Aorta (tissue), 5 donors: Measurements from ENCODE around the gene COL4A6. TPM values are rescaled to one million over a fixed set of nuclear protein-coding genes. Genes with fewer than 3 reads are reported as not detected.

ENCODE experiments used
- ATAC-seq: fragments of 200-7000 bp; cut with Tn5 transposase; one replicate; pipeline ENCODE4 v1.9.1; 2022; ENCODE audit warnings: moderate library complexity; ENCODE audit not compliant: low FRiP score
- DNase-seq, 2 donors: peaks; one replicate each; pipeline ENCODE4 v3.0.0-alpha.2; 2020
- H3K27ac ChIP-seq, 2 donors: one replicate each; pipeline ENCODE4 v1.5.1; 2013; ENCODE audit warnings: low read length in 2 of 2, mild to moderate bottlenecking in 2 of 2, moderate library complexity in 2 of 2, control low read depth in 1 of 2, inconsistent platforms in 1 of 2, low read depth in 1 of 2
- H3K27me3 ChIP-seq, 2 donors: one replicate each; pipeline ENCODE4 v1.6.1; 2013; ENCODE audit warnings: control low read depth in 1 of 2, low read length in 1 of 2, mild to moderate bottlenecking in 1 of 2, moderate library complexity in 1 of 2; ENCODE audit not compliant: insufficient read depth in 2 of 2, control insufficient read depth in 1 of 2
- H3K36me3 ChIP-seq, 2 donors: one replicate each; pipeline ENCODE4 v1.6.1; 2013; ENCODE audit warnings: control low read depth in 1 of 2, low read length in 1 of 2, mild to moderate bottlenecking in 1 of 2; ENCODE audit not compliant: insufficient read depth in 2 of 2, control insufficient read depth in 1 of 2
- H3K4me1 ChIP-seq, 2 donors: one replicate each; pipeline ENCODE4 v1.6.1; 2013; ENCODE audit warnings: low read length in 2 of 2, control low read depth in 1 of 2, mild to moderate bottlenecking in 1 of 2, moderate library complexity in 1 of 2; ENCODE audit not compliant: insufficient read depth in 2 of 2, control insufficient read depth in 1 of 2
- H3K4me3 ChIP-seq, 2 donors: one replicate each; pipeline ENCODE4 v1.5.1; 2013; ENCODE audit warnings: low read length in 2 of 2, control low read depth in 1 of 2, mild to moderate bottlenecking in 1 of 2
- H3K9me3 ChIP-seq: one replicate; pipeline ENCODE4 v1.6.1; 2013; ENCODE audit warnings: mild to moderate bottlenecking, low read length; ENCODE audit not compliant: control insufficient read depth
- WGBS, 2 donors: extraction: QIAGEN DNeasy Blood & Tissue Kit; methylation state at CpG; one replicate each; pipeline ENCODE4 v1.1.7; 2013; 5-methylcytosine and 5-hydroxymethylcytosine counted together
- intact Hi-C, 2 donors: fragments of 100-400 bp; cut with DNase I; formaldehyde crosslinking; loops; one replicate each; pipeline versions ENCODE4 v1.14.2 to v1.15.0; 2022
- polyA plus RNA-seq, 2 donors: library from polyadenylated mRNA; stranded (reverse); fragments of 200-250 nt; gene quantifications; one replicate each; pipeline ENCODE4 v1.2.3, GENCODE V29; 2013
- total RNA-seq, 2 donors: library from RNA; stranded (reverse); fragmentation: NEBNext Ultra II Directional; extraction: Animal tissue kit (Norgen Biotek cat#: 25700); gene quantifications; one replicate each; pipeline ENCODE4 v1.2.1, GENCODE V29; 2021
- donor health status: healthy with polysubstance abuse.
- donor health status: Bipolar disorder and iron deficiency.
- donor health status: DM: no; HTN: no; CAD: no.
- donor health status: DM: no; HTN: no; CAD: no.
- donor health status: DM: yes; HTN: yes; CAD: no.

COL4A6 gene
- total and polyA plus RNA-seq, 4 donors, result 0.75 to 7.2 (median 1.8) TPM

GRCh38 chrX:108216405-108216804, 221.8 kb downstream of the COL4A6 start:
- Histone ChIP-seq H3K4me3 (no peak overlapping the region), H3K27ac (no peak overlapping the region), H3K27me3 (no peaks in the 10 kb centered on the region), H3K4me1 (no peaks in the 10 kb centered on the region), H3K9me3 (no peaks in the 10 kb centered on the region), H3K36me3 (no peaks in the 10 kb centered on the region)
- DNase-seq (no peak), ATAC-seq (peak; percentile 21)
- intact Hi-C loops, result no loop called here
- 73 to 82% methylated on average over 1 of the region's 1 CpG for WGBS, 2 donors

DNA sequence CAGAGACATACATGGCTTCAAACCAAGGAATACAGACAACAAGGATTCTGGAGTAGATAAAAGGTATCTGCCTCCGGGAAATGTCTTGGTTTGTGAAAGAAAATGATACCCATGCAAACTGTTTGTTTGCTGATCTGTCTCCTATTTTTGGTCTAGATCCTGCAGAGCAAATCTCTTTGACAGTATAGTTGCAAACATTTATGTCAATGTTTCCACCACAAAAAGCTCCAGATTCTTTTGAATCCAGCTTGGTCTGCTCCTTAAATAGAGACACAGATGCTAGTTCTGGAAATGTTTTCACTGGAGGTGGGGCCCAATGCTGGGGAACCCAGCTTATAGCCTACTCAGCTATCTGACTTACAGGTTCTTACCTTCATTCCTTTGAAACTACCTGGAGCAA, 226.9 kb downstream of the COL4A6 start:
- intact Hi-C loops, result no loop called here
- Histone ChIP-seq H3K27me3 (no peaks in the 10 kb centered on the region), H3K4me1 (no peaks in the 10 kb centered on the region), H3K36me3 (no peaks in the 10 kb centered on the region), H3K4me3 (no peak overlapping the region), H3K9me3 (no peaks in the 10 kb centered on the region), H3K27ac (no peak overlapping the region)
- no peak for ATAC-seq
- no peak for DNase-seq
- 31 to 42% methylated on average over 1 of the region's 1 CpG for WGBS, 2 donors

DNA sequence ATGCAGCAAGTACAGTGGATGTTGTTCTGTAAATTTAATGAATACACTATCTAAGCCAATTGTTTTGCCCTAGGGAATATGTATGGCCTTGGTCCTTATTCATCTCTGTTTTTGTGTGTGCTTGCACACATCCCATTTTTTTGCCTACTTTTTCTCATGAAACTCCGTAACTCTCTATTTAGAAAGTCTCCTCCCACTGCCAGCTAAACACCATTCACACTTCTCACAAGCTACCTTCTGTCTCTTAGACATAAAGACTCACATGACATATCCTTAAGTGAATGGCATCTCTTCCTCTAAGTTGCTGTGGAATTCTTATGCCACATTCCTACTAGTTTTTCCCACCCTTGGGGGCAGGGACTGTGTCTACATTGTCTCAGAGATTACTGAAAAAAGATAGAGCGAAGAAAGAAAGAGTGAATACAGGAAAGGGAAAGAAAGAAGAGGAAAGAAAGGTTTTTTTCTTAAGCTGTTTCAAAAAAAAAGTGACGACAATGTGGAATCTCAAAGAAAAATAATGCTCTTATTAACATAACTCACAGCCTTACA, 229.1 kb downstream of the COL4A6 start:
- H3K36me3 ChIP-seq, result no peaks in the 10 kb centered on the region
- DNase-seq (no peak), ATAC-seq (no peak)
- H3K27ac ChIP-seq, result no peak overlapping the region
- 40 to 48% methylated on average over 3 of the region's 3 CpGs for WGBS, 2 donors
- H3K4me3 ChIP-seq, result no peak overlapping the region
- H3K27me3 ChIP-seq, result no peaks in the 10 kb centered on the region
- intact Hi-C loops, result loop anchor here in 1 of 2 donors (10.0 kb wide), 2 partner anchors 64 to 1266 kb away; no protein-coding TSS in a partner anchor
- H3K9me3 ChIP-seq, result no peaks in the 10 kb centered on the region
- H3K4me1 ChIP-seq, result no peaks in the 10 kb centered on the region

DNA sequence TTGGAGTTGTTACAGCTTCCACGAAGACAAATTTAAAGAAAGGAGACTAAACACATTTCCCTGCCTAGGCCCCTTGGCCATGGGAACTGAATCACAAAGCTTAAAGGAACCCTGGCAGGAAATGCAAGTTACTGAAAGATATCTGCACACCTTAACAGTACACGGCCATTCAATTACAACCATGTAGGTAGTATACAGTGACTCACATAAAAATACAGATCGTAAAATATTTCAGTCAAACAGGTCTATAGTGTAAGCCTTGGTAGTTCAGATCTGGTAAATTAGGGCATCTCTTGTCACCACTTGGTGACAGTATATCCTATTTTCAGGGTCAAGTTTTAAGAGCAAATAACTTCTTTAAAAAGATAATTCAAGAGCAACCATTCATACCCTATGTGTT, 234.7 kb downstream of the COL4A6 start:
- intact Hi-C loops, result loop anchor here in 1 of 2 donors (10.0 kb wide), 2 partner anchors 59 to 1271 kb away; no protein-coding TSS in a partner anchor

DNA sequence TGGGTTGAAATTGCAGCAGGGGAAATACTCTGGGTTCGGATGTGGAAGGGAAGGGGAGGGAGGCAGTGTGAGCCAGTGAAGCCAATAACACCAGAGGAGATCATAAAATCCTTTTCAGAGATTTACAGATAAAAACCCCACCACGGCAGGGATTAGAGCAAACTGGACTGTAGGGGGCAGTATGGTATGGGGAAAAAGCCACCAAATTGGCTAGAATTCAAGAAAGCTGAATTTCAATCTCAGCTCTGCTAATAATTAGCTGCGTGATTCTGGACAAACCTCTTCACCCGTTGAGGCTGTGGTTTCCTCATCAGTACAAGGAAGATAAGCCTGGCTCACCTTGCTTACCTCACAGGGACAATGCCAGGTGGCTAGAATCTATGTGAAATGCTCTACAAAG, 238.5 kb downstream of the COL4A6 start:
- ATAC-seq (peak; percentile 68), DNase-seq (no peak)
- WGBS, 2 donors, result 1 to 5% methylated on average over 4 of the region's 4 CpGs
- no peak overlapping the region for H3K4me3 ChIP-seq
- H3K4me1 ChIP-seq, result no peaks in the 10 kb centered on the region
- H3K9me3 ChIP-seq, result no peaks in the 10 kb centered on the region
- H3K27me3 ChIP-seq, result peaks cover 0 to 4% of the 10 kb centered on the region in 2 donors
- no peaks in the 10 kb centered on the region for H3K36me3 ChIP-seq
- H3K27ac ChIP-seq, result no peak overlapping the region
- intact Hi-C loops, result loop anchor here in 1 of 2 donors (10.0 kb wide), 2 partner anchors 55 to 1275 kb away; no protein-coding TSS in a partner anchor

More for the DNA sequence above, 234.7 kb downstream of the COL4A6 start:
- Histone ChIP-seq H3K36me3 (no peaks in the 10 kb centered on the region), H3K4me3 (no peak overlapping the region), H3K4me1 (no peaks in the 10 kb centered on the region), H3K27me3 (peaks cover 0 to 4% of the 10 kb centered on the region in 2 donors), H3K9me3 (no peaks in the 10 kb centered on the region), H3K27ac (no peak overlapping the region)
- no peak for ATAC-seq
- DNase-seq, result no peak
- WGBS, 2 donors, result 61 to 84% methylated on average over 3 of the region's 3 CpGs

- Histone ChIP-seq H3K4me1 (no peaks in the 10 kb centered on the region), H3K27me3 (peaks cover 0 to 4% of the 10 kb centered on the region in 2 donors), H3K9me3 (no peaks in the 10 kb centered on the region), H3K36me3 (no peaks in the 10 kb centered on the region), H3K27ac (no peak overlapping the region), H3K4me3 (no peak overlapping the region)
- ATAC-seq (no peak), DNase-seq (no peak)
- intact Hi-C loops, result no loop called here
- 34 to 55% methylated on average over 2 of the region's 2 CpGs for WGBS, 2 donors
These were observed 239.2 kb downstream of the COL4A6 start for GRCh38 chrX:108199041-108199440.

DNA sequence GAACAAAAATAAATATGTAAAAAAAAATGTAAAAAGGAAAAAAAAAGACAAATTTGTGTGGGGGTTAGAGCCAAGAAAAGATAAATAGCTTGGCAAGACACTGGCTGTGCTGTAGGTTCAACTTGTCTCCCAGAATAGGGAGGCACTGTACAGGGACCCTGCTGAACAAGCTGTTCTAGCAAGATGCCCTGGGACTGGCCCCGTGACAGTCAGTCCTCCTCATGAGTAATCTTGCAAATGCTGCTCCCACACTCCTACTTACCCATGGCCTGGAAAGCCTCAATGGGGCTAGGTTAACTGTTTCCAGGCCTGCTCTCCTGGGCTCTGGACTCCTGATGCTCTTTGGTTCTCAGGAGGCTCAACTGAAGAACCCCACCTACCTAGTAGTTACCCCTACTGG, 239.8 kb downstream of the COL4A6 start:
- 61 to 69% methylated on average over 1 of the region's 1 CpG for WGBS, 2 donors
- H3K4me3 ChIP-seq, result no peak overlapping the region
- no peak overlapping the region for H3K27ac ChIP-seq
- H3K4me1 ChIP-seq, result no peaks in the 10 kb centered on the region
- ATAC-seq, result no peak
- no peaks in the 10 kb centered on the region for H3K36me3 ChIP-seq
- peaks cover 0 to 4% of the 10 kb centered on the region in 2 donors for H3K27me3 ChIP-seq
- intact Hi-C loops, result no loop called here
- no peaks in the 10 kb centered on the region for H3K9me3 ChIP-seq
- no peak for DNase-seq

- H3K9me3 ChIP-seq, result no peaks in the 10 kb centered on the region
- no peaks in the 10 kb centered on the region for H3K4me1 ChIP-seq
- intact Hi-C loops, result no loop called here
- DNase-seq, result no peak
- H3K4me3 ChIP-seq, result no peak overlapping the region
- no peak overlapping the region for H3K27ac ChIP-seq
- no peaks in the 10 kb centered on the region for H3K36me3 ChIP-seq
- ATAC-seq, result no peak
- WGBS, 2 donors, result 44 to 72% methylated on average over 4 of the region's 4 CpGs
- H3K27me3 ChIP-seq, result no peaks in the 10 kb centered on the region
These were observed 251.4 kb downstream of the COL4A6 start for GRCh38 chrX:108186811-108187210.

DNA sequence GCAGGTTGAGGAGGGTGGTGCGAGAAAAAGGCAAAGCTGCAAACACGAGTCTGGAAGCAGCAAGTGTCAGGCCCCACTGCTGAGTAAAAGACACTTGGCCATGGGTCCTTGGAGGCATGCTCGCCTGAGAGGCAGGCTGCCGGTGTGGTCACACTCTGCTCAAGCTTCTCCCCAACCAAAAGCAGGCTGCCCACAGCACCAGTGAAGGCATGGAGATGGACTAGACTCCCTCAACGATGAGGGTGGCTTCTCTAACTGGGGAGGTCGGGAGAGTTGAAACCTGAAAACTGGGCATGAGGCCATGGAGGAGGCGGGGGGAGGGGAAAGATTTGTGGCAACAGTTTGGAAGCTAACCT, 260.1 kb downstream of the COL4A6 start:
- ATAC-seq, result no peak
- no peaks in the 10 kb centered on the region for H3K4me1 ChIP-seq
- H3K36me3 ChIP-seq, result no peaks in the 10 kb centered on the region
- H3K4me3 ChIP-seq, result no peak overlapping the region
- H3K27me3 ChIP-seq, result no peaks in the 10 kb centered on the region
- WGBS, 2 donors, result 67 to 74% methylated on average over 7 of the region's 7 CpGs
- H3K9me3 ChIP-seq, result no peaks in the 10 kb centered on the region
- DNase-seq, result no peak
- H3K27ac ChIP-seq, result no peak overlapping the region
- intact Hi-C loops, result no loop called here
